DND-41 (cell line): ENCODE measurements around the gene SLC1A3.

Experiments
- ATAC-seq: fragments of 200-7000 bp; cut with Tn5 transposase; 3 replicates; pipeline ENCODE4 v1.9.1; 2021; ENCODE audit warnings: low read depth; ENCODE audit not compliant: insufficient read depth
- DNase-seq: peaks from one replicate; pipeline ENCODE4 v3.0.0-alpha.2; 2020
- H2AFZ ChIP-seq: 2 replicates; pipeline ENCODE4 v1.6.0; 2012; ENCODE audit warnings: low read depth, low read length
- H3K27ac ChIP-seq: 2 replicates; pipeline ENCODE4 v1.5.1; 2012; ENCODE audit warnings: low read length, inconsistent platforms
- H3K27me3 ChIP-seq: fragments of 200-600 bp; sonication (generic); 2 replicates; pipeline ENCODE4 v1.6.0; 2012; ENCODE audit warnings: low read length, mild to moderate bottlenecking, inconsistent platforms; ENCODE audit not compliant: insufficient read depth, poor library complexity
- H3K36me3 ChIP-seq: 2 replicates; pipeline ENCODE4 v1.5.1; 2012; ENCODE audit warnings: low read length, inconsistent platforms; ENCODE audit not compliant: insufficient read depth
- H3K4me1 ChIP-seq: 2 replicates; pipeline ENCODE4 v1.5.1; 2012; ENCODE audit warnings: mild to moderate bottlenecking, low read length; ENCODE audit not compliant: insufficient read depth
- H3K4me2 ChIP-seq: 2 replicates; pipeline ENCODE4 v1.6.0; 2012; ENCODE audit warnings: mild to moderate bottlenecking, moderate library complexity, low read length, inconsistent platforms; ENCODE audit not compliant: insufficient read depth
- H3K4me3 ChIP-seq, 2 experiments: fragments of 200-600 bp in 1 of 2; shearing (Covaris generic) in 1 of 2; 2 replicates each; pipeline ENCODE4 v1.5.1; 2012 to 2016; ENCODE audit warnings: inconsistent platforms in 2 of 2, low read length in 2 of 2, mild to moderate bottlenecking in 2 of 2, low read depth in 1 of 2, moderate library complexity in 1 of 2
- H3K79me2 ChIP-seq: 2 replicates; pipeline ENCODE4 v1.6.0; 2012; ENCODE audit warnings: low read length, inconsistent platforms; ENCODE audit not compliant: insufficient read depth
- H3K9ac ChIP-seq: 2 replicates; pipeline ENCODE4 v1.6.0; 2012; ENCODE audit warnings: low read depth, mild to moderate bottlenecking, inconsistent platforms, low read length, moderate library complexity
- H3K9me3 ChIP-seq: 2 replicates; pipeline ENCODE4 v1.5.1; 2012; ENCODE audit warnings: low read length, moderate library complexity, mild to moderate bottlenecking, inconsistent platforms; ENCODE audit not compliant: insufficient read depth, severe bottlenecking
- H4K20me1 ChIP-seq: 2 replicates; pipeline ENCODE4 v1.6.0; 2012; ENCODE audit warnings: low read length; ENCODE audit not compliant: insufficient read depth
- EZH2 ChIP-seq: IDR thresholded peaks from 3 replicates; pipeline ENCODE4 v1.6.1; 2012; ENCODE audit warnings: borderline replicate concordance, low read depth, mild to moderate bottlenecking, moderate library complexity, low read length, inconsistent platforms; ENCODE audit not compliant: severe bottlenecking
- TF ChIP-seq, protein P1 (sequence below): IDR thresholded peaks from 2 replicates; pipeline ENCODE4 v1.5.1; 2012; ENCODE audit warnings: borderline replicate concordance, low read length, moderate library complexity, mild to moderate bottlenecking; ENCODE audit not compliant: poor library complexity, severe bottlenecking; ENCODE audit errors: extremely low read depth

Gene SLC1A3

DNA sequence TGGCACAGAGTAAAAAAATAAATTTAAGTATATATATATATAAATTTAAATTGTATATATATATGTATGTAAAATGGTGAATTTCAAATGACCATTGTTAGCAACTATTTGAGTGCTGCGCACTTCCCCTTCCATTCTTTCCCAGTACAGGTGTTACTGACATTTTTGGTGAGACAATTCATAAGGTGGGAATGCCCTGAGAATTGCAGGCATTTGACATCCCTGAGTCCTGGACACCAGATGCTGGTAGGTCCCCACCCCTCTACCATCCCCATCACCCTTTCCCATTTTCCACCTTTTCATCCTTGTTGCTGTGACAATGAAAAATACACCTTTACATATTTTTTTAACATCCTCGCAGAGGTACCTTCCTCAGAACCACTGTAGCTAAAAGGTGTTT lies 91.6 kb downstream of the SLC1A3 start:
- Histone ChIP-seq H3K9me3 (no peaks in the 10 kb centered on the region), H3K27ac (no peak overlapping the region), H3K4me1 (no peaks in the 10 kb centered on the region), H3K9ac (no peak overlapping the region), H2AFZ (no peak overlapping the region), H3K27me3 (peaks cover 21% of the 10 kb centered on the region), H3K79me2 (no peaks in the 10 kb centered on the region), H3K4me2 (no peak overlapping the region), H3K36me3 (no peaks in the 10 kb centered on the region), H3K4me3 (no peak overlapping the region), H4K20me1 (no peaks in the 10 kb centered on the region)
- ATAC-seq = no peak
- no peak for TF ChIP-seq EZH2
- TF ChIP-seq, protein P1, sequence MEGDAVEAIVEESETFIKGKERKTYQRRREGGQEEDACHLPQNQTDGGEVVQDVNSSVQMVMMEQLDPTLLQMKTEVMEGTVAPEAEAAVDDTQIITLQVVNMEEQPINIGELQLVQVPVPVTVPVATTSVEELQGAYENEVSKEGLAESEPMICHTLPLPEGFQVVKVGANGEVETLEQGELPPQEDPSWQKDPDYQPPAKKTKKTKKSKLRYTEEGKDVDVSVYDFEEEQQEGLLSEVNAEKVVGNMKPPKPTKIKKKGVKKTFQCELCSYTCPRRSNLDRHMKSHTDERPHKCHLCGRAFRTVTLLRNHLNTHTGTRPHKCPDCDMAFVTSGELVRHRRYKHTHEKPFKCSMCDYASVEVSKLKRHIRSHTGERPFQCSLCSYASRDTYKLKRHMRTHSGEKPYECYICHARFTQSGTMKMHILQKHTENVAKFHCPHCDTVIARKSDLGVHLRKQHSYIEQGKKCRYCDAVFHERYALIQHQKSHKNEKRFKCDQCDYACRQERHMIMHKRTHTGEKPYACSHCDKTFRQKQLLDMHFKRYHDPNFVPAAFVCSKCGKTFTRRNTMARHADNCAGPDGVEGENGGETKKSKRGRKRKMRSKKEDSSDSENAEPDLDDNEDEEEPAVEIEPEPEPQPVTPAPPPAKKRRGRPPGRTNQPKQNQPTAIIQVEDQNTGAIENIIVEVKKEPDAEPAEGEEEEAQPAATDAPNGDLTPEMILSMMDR = no peak
- DNase-seq = no peak

DNA sequence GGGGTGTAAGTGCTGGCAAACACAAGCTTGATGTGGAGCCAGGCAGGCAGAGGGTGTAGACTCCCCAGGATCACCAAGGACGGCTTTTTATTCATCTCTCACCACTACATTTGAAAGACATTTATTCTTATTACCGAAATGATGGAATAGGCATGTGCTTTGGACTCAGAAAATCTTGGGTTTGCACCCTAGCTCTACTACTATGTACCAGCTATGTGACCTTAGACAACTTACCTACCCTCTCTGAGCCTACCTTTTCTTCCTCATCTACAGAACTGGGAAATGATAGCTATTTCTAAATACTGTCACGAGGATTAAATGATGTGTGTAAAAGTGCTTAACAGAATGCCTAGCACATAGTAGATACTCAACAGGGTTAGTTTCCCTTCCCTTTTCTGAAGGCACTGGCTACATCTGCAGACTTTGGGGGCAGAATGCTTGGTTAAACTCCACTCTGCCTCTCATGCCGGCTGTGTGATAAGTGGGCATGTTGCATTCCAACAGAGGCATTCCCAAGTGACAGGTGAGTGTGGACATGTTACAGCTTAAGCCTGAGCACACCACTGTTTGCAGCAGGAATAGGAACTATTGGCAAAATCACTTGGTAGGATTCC lies 94.8 kb downstream of the SLC1A3 start:
- no peak overlapping the region for H3K4me3 ChIP-seq
- H3K36me3 ChIP-seq = no peaks in the 10 kb centered on the region
- ATAC-seq = no peak
- H2AFZ ChIP-seq = no peak overlapping the region
- no peak overlapping the region for H3K4me2 ChIP-seq
- H3K9ac ChIP-seq = no peak overlapping the region
- H3K79me2 ChIP-seq = no peaks in the 10 kb centered on the region
- H3K4me1 ChIP-seq = no peaks in the 10 kb centered on the region
- H3K27ac ChIP-seq = no peak overlapping the region
- TF ChIP-seq EZH2 = no peak
- TF ChIP-seq, protein P1 = no peak
- peaks cover 21% of the 10 kb centered on the region for H3K27me3 ChIP-seq
- no peaks in the 10 kb centered on the region for H3K9me3 ChIP-seq
- DNase-seq = no peak
- no peaks in the 10 kb centered on the region for H4K20me1 ChIP-seq

DNA sequence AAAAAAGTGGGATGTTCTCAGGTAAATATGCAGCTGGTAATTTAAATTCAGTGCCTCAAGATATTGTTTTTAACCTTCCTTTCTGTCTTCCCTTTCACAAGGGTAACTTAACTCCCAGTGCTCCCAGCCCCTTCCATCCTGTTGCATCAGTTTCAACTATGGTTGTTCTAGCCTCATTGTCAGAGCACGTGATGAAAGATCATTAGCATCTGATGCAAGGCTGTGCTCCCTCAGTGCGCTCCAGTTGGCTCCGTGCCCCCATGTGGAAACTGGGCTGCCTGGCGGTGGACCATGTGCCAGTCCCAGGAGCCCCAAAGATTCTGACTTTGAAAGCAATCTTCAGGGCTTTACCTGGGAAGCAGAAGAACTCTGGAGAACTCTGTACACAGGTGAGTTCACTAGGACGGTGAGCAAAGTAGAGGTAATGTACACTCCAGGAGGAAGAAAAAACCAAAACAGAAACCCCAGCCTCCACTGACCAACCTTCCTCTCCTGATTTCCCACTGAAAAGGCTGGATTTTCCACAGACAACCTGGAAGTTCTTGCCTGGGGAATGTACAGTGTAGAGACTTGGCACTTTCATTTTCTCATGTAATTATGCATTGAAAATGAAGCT lies 96.9 kb downstream of the SLC1A3 start:
- ATAC-seq = no peak
- peaks cover 3% of the 10 kb centered on the region for H3K9me3 ChIP-seq
- no peaks in the 10 kb centered on the region for H3K4me1 ChIP-seq
- TF ChIP-seq EZH2 = no peak
- TF ChIP-seq, protein P1 = no peak
- peaks cover 21% of the 10 kb centered on the region for H3K27me3 ChIP-seq
- H3K4me3 ChIP-seq = no peak overlapping the region
- DNase-seq = no peak
- H3K4me2 ChIP-seq = no peak overlapping the region
- no peaks in the 10 kb centered on the region for H4K20me1 ChIP-seq
- no peaks in the 10 kb centered on the region for H3K36me3 ChIP-seq
- H3K9ac ChIP-seq = no peak overlapping the region
- no peak overlapping the region for H2AFZ ChIP-seq
- H3K79me2 ChIP-seq = no peaks in the 10 kb centered on the region
- no peak overlapping the region for H3K27ac ChIP-seq
